IgD-negative memory B cell (primary cell): ENCODE data around the gene EHD1. TPM values are rescaled to one million over a fixed set of nuclear protein-coding genes. Genes with fewer than 3 reads are reported as not detected.

Source experiments
- H3K27ac Mint-ChIP-seq, 3 donors: one replicate each; pipeline ENCODE4 v1.8.0; 2020 to 2022; ENCODE audit warnings: mild to moderate bottlenecking in 3 of 3, mixed read lengths in 3 of 3, moderate library complexity in 1 of 3
- H3K27me3 Mint-ChIP-seq: one replicate; pipeline ENCODE4 v1.8.0; 2021; ENCODE audit warnings: mixed read lengths
- H3K36me3 Mint-ChIP-seq: one replicate; pipeline ENCODE4 v1.8.0; 2020; ENCODE audit warnings: mild to moderate bottlenecking, mixed read lengths
- H3K4me1 Mint-ChIP-seq, 3 donors: one replicate each; pipeline ENCODE4 v1.8.0; 2020 to 2022; ENCODE audit warnings: mixed read lengths in 3 of 3, mild to moderate bottlenecking in 1 of 3
- H3K4me3 Mint-ChIP-seq, 4 donors: one replicate each; pipeline ENCODE4 v1.8.0; 2020 to 2022; ENCODE audit warnings: mild to moderate bottlenecking in 4 of 4, mixed read lengths in 4 of 4, moderate library complexity in 3 of 4
- H3K9me3 Mint-ChIP-seq, 3 donors: one replicate each; pipeline ENCODE4 v1.8.0; 2020 to 2021; ENCODE audit warnings: mixed read lengths in 3 of 3, mild to moderate bottlenecking in 1 of 3
- polyA plus RNA-seq: library from polyadenylated mRNA; unstranded; fragments of 300-500 nt; fragmentation: Illumina TruSeq; gene quantifications from one replicate; pipeline ENCODE4 v1.2.3, GENCODE V29; 2021

Gene EHD1
- polyA plus RNA-seq, 1 donor from 2014 or later, result 210 TPM

DNA sequence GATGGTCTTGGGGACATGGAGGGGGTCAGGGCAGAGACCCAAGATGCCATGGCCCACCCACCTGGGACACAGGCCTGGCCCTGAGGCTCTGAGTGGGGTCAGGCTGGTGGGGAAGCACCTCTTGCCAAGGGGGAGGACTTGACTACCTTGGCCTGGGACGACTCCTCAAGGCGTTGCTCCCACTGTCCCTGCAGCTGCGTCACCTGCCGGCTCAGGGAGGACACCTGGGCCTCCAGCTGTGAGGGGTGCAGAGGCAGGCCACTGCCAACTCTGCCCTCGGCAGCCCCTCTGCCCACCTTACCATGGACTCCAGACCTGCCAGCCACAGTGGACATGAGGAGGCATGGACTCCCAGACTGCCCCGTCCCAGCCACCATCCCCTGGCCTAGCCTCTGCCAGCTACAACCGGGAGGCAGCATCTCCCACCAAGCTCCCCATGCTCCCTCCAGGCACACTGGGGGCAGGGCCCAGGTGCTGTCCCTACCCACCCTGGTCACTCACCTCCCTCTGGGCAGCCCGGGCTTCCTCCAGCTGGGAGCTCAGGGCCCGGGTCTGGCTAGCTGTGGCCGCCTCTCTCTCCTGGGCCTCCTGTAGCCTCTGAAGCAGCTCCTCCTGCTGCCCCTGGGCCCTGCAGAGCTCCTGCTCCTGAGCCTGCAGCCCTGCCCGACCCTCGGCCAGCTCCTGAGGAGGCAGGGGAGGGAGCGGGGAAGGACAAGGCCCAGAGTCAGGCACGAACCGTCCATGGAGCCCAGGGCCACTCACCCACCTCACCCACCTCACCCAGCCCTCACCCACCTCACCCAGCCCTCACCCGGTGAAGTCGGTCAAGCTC is 42.6 kb downstream of the EHD1 start:
- Mint-ChIP-seq H3K36me3 (peaks cover 1% of the 10 kb centered on the region), H3K9me3 (no peaks in the 10 kb centered on the region), H3K4me1 (peaks cover 0 to 2% (median 1%) of the 10 kb centered on the region in 3 donors), H3K4me3 (no peak overlapping the region), H3K27ac (no peak overlapping the region), H3K27me3 (no peaks in the 10 kb centered on the region)

DNA sequence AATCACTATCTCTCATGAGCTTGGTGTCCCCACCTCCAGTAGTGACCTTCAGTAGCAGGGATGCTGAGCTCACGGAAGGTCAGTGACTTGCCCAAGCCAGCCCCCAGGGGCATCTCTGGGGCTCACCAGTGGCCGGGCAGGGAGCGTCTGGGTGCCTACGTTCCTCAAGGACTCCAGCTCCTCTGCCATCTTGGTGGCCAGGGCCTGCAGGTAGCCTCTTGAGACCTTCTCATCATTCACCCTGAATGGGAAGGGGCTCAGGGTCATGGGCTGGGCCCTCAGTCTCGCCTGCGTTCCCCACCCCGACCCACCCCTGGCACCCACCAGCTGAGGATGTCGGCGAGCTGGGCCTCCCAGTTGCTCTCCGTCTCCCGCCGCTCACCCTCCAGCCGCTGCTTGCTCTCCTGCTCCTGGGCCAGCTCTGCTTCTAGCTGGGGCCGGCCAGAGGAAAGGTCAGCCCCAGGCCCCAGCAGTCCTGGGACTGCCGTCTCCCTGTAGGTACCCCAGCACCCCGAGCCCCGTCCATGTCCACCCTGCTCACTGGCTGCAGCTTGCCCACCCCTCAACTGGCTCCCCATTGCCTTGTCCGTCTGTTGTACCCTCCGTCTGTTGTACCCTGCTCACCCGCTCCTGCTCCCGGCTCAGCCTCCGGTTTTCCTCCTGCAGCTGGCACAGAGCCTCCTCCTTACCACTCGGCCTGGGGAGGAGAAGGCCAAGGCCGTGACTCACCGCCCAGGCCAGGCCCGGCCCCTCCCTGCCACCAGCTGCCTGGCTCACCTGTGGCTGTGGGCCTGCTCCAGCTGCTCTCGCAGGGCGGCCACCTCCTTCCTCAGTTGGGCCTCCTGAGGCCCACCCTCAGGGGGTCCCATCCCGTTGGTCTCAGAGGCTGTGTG is 43.5 kb downstream of the EHD1 start:
- H3K36me3 Mint-ChIP-seq, result peaks cover 1% of the 10 kb centered on the region
- peaks cover 0 to 2% (median 1%) of the 10 kb centered on the region in 3 donors for H3K4me1 Mint-ChIP-seq
- H3K27ac Mint-ChIP-seq, result no peak overlapping the region
- no peak overlapping the region for H3K4me3 Mint-ChIP-seq
- H3K27me3 Mint-ChIP-seq, result no peaks in the 10 kb centered on the region
- no peaks in the 10 kb centered on the region for H3K9me3 Mint-ChIP-seq

DNA sequence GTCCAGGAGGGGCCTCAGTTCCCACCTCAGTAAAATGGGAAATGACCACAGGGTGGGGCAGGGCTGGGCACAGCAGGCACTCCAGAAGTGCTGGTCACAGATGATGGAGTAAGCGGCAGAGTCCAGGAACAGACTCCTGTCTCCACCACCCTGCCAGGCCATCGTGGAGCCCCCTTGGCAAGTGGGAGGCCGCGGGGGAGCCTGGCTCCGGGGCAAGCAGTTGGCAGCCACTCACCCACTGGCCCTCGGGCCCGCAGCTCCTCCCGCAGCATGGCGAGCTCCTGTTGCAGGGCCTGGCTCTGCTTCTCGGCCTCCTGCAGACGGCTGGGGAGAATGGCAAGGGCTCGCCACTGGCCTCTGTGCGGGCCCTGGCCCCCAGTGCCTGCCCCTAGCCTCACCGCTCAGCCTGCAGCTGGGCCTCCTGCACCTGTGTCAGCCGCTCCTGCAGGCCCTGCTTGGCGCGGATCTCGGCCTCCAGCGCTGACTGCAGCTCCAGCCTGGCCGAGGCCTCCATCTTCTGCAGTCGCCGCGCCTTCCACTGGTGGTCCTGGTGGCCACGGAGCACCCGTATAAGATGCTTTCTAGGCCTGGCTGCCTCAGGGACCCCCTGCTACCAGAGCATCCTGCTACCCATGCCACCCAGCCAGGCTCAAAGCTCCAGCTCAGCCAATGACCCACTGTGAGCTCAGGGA is 44.2 kb downstream of the EHD1 start:
- Mint-ChIP-seq H3K36me3 (peaks cover 1% of the 10 kb centered on the region), H3K27ac (no peak overlapping the region), H3K27me3 (no peaks in the 10 kb centered on the region), H3K4me3 (no peak overlapping the region), H3K9me3 (no peaks in the 10 kb centered on the region), H3K4me1 (peaks cover 0 to 2% (median 0%) of the 10 kb centered on the region in 3 donors)

DNA sequence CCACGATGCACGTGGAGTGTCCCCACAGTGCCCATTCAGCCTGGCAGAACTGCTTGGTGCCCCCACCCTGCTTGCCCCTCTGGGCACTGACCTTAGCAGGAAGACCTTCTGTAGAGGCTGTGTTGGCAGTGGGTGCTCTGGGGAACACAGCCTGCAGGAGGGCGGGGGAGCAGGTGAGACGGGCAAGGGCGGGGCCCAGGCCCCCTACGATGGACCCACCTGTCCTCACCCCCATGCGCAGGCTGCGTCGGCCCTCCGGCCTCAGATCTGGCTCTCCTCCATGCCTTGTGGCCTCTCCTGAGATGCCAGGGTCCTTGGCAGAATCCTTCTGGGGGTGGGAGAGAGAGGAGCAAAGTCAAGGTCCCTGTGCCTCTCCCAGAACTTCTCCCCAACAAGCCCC is 44.9 kb downstream of the EHD1 start:
- Mint-ChIP-seq H3K27ac (no peak overlapping the region), H3K27me3 (no peaks in the 10 kb centered on the region), H3K4me1 (peaks cover 0 to 2% (median 0%) of the 10 kb centered on the region in 3 donors), H3K36me3 (peaks cover 1% of the 10 kb centered on the region), H3K4me3 (no peak overlapping the region), H3K9me3 (no peaks in the 10 kb centered on the region)

DNA sequence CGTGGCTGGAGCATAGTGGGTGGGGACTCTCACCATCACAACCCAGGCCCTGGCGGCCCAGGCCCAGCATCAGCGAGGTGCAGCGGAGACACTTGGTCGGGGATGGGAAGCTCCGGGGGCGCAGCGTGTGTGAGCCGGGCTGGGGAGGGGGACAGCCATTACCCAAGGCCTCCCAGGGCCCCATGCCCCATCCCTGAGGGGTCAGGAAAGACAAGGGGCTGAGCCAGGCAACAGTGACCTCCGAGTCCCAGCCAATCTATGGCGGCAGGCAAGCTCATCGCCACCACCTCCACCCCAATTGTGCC is 45.3 kb downstream of the EHD1 start:
- Mint-ChIP-seq H3K27ac (no peak overlapping the region), H3K9me3 (no peaks in the 10 kb centered on the region), H3K4me1 (peaks cover 0 to 2% (median 1%) of the 10 kb centered on the region in 3 donors), H3K36me3 (peaks cover 3% of the 10 kb centered on the region), H3K27me3 (no peaks in the 10 kb centered on the region), H3K4me3 (no peak overlapping the region)

DNA sequence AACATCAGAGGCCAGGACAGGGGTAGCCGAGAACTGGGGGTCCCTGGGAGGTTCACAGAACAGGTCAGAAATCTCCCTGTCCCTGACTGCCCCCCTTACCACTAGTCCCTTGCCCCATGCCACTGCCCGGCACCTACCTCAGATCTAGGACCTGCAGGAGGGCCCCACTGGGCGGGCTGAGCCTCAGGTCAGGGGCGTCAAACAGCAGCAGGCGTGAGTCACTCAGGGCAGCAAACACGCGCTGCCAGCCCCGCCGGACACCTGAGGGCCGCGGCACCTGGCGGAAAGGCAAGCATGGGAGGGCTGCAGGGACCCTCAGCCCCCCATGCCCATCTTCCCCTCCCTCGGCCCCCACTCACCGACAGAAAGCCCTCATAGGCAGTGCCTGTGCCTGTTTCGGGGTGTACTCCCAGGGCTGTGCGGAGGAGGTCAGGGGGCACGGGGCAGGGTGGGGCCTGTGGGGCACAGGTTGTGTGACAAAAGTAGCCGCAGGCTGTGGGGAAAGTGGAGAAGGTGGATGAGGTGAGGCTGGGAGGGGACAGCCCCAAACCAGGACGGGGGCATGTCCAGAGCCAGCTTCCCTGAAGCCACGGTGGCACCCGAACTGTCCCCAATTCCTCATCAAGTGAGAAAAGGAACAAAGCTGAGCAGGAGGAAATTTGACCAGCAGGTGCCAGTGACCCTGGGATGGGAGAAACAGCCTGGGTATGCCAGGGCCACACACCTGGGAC is 45.8 kb downstream of the EHD1 start:
- no peaks in the 10 kb centered on the region for H3K9me3 Mint-ChIP-seq
- H3K4me3 Mint-ChIP-seq, result no peak overlapping the region
- peaks cover 3% of the 10 kb centered on the region for H3K36me3 Mint-ChIP-seq

DNA sequence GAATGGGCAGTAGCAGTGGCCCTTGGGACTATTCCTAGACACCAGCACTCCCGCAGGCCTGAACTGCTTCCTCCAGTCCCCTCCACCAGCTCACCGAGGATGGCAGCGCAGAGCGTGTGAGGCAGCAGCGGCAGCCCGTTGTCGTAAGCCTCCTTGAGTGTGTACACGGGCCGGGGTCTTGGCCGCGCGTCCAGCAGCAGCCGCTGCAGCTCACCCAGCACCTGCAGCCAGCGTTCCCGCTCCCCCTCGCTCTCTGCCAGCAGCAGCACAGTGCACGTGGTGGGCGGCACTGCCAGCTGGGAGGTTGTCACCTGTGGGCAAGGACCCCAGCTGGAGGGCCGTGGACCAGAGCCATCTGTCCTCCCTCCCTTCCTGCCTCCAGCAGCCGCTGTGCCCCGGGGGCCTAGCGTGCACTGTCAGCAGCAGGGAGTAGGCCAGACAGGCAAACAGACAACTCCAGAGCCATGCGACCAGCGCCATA is 47.0 kb downstream of the EHD1 start:
- no peaks in the 10 kb centered on the region for H3K9me3 Mint-ChIP-seq
- peaks cover 0 to 2% (median 2%) of the 10 kb centered on the region in 3 donors for H3K4me1 Mint-ChIP-seq
- no peaks in the 10 kb centered on the region for H3K27me3 Mint-ChIP-seq
- H3K27ac Mint-ChIP-seq, result no peak overlapping the region
- H3K36me3 Mint-ChIP-seq, result peaks cover 3% of the 10 kb centered on the region
- no peak overlapping the region for H3K4me3 Mint-ChIP-seq

More for the DNA sequence above, 45.8 kb downstream of the EHD1 start:
- Mint-ChIP-seq H3K27me3 (no peaks in the 10 kb centered on the region), H3K4me1 (peaks cover 0 to 2% (median 2%) of the 10 kb centered on the region in 3 donors), H3K27ac (peak overlapping the region in 1 of 3 donors; percentile 19)

DNA sequence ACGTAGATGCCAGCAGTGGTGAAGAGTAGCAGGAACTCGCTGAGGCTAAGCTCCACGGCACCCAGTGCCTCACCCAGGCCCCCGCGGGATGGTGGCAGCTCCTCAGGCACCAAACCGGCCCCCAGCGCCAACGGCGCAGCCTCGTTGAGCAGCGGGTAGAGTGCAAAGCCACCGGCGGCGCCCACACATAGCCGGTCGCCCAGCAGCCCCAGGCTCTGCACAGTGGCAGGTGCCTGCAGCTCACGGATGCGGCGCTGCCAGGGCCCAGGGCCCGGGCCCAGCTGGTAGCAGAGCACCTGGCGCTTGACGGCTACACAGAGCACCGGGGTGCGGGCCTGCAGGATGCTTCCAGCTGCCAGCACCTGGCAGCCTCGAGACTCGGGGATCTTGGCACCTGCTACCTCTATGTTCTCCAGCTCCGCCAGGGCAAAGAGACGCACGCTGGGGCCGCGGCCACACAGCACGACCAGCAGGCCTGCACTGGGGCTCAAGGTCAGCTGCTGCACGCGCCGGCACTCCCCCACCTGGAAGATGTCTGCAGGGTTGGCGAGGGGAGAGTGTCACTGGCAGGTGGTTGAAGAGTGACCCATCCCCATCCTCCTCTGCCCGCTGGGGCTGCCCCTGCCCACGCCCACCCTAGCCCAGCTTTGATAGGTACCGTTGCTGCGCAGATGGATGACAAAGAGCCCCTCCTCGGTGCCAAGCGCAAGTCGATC is 48.7 kb downstream of the EHD1 start:
- no peaks in the 10 kb centered on the region for H3K9me3 Mint-ChIP-seq
- H3K36me3 Mint-ChIP-seq, result peaks cover 6% of the 10 kb centered on the region
- no peaks in the 10 kb centered on the region for H3K27me3 Mint-ChIP-seq
- no peak overlapping the region for H3K27ac Mint-ChIP-seq
- H3K4me1 Mint-ChIP-seq, result peaks cover 0 to 2% (median 2%) of the 10 kb centered on the region in 3 donors
- no peak overlapping the region for H3K4me3 Mint-ChIP-seq

DNA sequence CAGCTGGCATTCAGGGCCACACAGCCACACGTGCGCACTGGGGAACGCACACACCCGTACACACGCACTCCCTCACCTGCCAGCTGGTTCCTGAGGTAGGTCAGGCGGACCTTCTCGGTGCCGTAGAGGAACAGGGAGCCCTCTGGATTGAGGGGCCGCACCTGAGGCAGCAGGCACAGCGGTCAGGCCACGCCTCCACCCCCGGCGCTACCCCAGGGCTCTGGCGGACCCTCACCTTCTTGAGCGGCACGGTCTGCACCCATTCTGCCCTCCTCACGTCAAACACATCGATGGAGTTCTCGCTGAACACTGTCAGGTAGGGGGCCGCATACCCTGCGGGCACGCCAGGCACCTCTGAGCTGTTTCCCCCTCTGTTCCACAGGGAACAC is 51.0 kb downstream of the EHD1 start:
- H3K27ac Mint-ChIP-seq, result no peak overlapping the region
- no peaks in the 10 kb centered on the region for H3K27me3 Mint-ChIP-seq
- peaks cover 0 to 2% (median 2%) of the 10 kb centered on the region in 3 donors for H3K4me1 Mint-ChIP-seq
- peak overlapping the region in 1 of 4 donors; percentile 12 for H3K4me3 Mint-ChIP-seq
- peaks cover 6% of the 10 kb centered on the region for H3K36me3 Mint-ChIP-seq
- H3K9me3 Mint-ChIP-seq, result no peaks in the 10 kb centered on the region

DNA sequence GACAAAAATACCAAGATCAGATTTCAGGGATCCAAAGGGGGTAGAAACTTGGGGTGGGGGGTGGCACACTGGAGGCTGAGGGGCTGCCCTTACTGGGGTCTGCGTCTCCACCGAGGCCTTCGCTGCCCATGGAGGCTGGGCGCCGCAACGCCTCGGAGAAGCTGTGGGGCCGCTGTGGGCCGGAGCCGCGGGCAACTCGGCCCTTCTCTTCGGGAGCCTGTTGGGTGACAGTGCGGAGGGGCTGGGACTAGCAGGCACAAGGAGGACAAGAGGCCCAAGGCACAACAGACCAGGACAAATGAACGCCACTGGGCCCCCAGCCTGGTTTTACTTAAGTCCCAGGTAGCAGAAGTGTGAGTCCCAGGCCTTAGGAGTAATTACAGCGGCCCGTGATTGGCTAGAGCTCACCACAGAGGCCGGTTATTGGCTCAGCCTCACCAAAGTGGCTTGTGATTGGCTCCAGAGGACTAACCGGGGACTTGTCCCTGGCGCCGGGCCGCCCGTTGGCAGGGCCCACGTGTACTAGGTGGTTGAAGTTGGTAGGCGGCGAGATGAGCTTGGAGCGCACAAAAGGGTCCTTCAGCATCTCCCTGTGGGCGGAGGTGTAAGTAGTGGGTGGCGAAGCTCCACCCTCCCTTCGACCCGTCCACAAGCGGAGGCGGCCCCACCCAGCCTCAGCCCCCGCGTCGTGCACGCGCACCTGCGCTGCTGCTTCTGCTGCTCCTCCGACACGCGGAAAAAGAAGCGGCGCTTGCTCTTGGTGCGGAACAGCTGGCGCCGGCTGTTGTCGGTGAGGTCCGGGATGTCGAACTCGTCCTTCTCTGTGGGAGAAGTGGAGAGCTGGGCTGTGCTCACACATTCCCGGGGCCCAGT is 51.6 kb downstream of the EHD1 start:
- no peak overlapping the region for H3K4me3 Mint-ChIP-seq
- H3K9me3 Mint-ChIP-seq, result no peaks in the 10 kb centered on the region
- H3K27me3 Mint-ChIP-seq, result no peaks in the 10 kb centered on the region

DNA sequence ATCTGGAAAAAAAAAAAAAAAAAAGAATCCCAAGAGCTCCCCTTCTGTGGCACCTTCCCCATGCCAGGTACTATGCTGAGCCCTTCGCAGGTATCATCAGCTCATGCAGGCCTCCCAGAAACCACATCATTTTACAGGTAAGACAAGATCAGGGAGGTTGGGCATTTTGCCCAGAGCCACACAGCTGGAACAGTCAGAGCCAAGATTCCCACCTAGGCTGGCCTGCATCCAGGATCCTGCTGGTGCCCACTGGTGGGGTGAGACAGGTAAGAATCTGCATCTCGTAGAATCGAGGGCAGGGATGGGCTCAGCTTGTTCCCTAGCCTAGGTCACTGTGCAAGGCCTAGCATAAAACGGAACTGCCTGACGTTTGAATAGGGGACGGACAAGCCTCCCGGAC is 52.4 kb downstream of the EHD1 start:
- H3K9me3 Mint-ChIP-seq, result no peaks in the 10 kb centered on the region
- H3K27me3 Mint-ChIP-seq, result no peaks in the 10 kb centered on the region
- H3K4me1 Mint-ChIP-seq, result peaks cover 0 to 2% (median 0%) of the 10 kb centered on the region in 3 donors
- H3K27ac Mint-ChIP-seq, result no peak overlapping the region
- H3K4me3 Mint-ChIP-seq, result no peak overlapping the region
- peaks cover 5% of the 10 kb centered on the region for H3K36me3 Mint-ChIP-seq

More for the DNA sequence above, 51.6 kb downstream of the EHD1 start:
- Mint-ChIP-seq H3K4me1 (peaks cover 0 to 2% (median under 1%) of the 10 kb centered on the region in 3 donors), H3K27ac (no peak overlapping the region), H3K36me3 (peaks cover 5% of the 10 kb centered on the region)

DNA sequence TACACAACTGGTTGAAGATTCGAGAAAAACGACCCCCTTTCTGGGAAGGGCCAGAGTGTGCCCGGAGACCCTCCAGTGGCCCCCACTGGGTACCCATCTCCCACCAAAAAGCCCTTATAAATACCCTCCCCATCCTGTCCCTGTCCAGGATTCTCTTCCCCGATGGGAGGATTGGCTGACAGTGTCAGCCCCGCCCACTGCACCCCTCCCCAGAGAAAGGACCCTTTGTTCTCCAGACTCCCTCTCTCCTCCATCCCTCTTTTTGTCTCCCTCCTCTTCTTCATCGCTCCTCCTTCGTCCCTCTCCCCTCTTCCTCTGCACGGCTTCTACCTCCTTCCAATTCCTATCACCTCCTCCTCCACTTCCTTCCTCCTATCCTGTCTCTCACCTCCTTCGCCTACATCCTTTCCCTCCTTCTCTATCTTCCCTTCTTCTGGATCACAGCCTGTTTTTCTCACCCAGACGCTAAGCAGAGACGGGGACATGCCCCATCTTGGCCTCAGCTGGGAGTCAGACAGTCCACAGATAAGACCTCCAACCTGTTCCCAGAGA is 54.8 kb downstream of the EHD1 start:
- H3K27ac Mint-ChIP-seq, result no peak overlapping the region
- no peak overlapping the region for H3K4me3 Mint-ChIP-seq
- peaks cover 5% of the 10 kb centered on the region for H3K36me3 Mint-ChIP-seq
- H3K27me3 Mint-ChIP-seq, result no peaks in the 10 kb centered on the region
- no peaks in the 10 kb centered on the region for H3K9me3 Mint-ChIP-seq
- peaks cover 0 to 2% (median 0%) of the 10 kb centered on the region in 3 donors for H3K4me1 Mint-ChIP-seq

DNA sequence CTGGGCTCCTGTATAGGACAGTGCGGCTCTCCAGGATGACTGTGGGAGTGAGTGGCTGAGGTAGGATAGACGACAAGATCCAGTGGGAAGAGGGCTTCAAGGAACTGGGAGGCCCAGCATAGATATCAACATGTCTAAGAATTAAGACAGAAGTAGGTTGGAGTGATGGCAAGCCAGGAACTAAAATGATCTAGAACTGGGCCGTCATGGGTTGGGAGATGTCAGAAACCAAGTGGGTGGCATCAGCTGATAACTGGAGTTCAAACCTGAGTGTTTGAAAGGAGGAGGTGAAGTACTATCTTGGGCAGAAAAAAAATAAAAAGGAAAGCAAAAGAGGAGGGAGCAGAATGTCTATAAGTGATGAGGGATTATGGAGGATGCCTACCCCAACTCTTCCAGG is 60.9 kb downstream of the EHD1 start:
- H3K4me1 Mint-ChIP-seq, result peaks cover 8 to 17% (median 8%) of the 10 kb centered on the region in 3 donors
- no peaks in the 10 kb centered on the region for H3K36me3 Mint-ChIP-seq
- H3K27ac Mint-ChIP-seq, result peak overlapping the region in 1 of 3 donors; percentile 93
- no peak overlapping the region for H3K4me3 Mint-ChIP-seq
- no peaks in the 10 kb centered on the region for H3K9me3 Mint-ChIP-seq
- H3K27me3 Mint-ChIP-seq, result no peaks in the 10 kb centered on the region
